ENCODE data around the gene LRP1B. TPM values are rescaled to one million over a fixed set of nuclear protein-coding genes. Genes with fewer than 3 reads are reported as not detected.
"Not testable (repeated sequence)": the region's sequence is repeated elsewhere in the genome, so short reads cannot be mapped to it uniquely, and the experiment has no call there.

The LRP1B gene
- total and polyA plus RNA-seq, 4 donors, result 0.01 to 0.84 (median 0.17) TPM

GRCh38 chr2:141182246-141182645, 948.6 kb downstream of the LRP1B start:
- no peak overlapping the region for H3K27ac ChIP-seq (ENCODE audit: low read depth in 1 of 2, low read length in 2 of 2)
- 92% methylated on average over 1 of the region's 1 CpG for WGBS
- TF ChIP-seq GABPA (IDR thresholded peaks at IDR 0.05 in 1 of 2, conservative IDR thresholded peaks at IDR 0.05 in 1 of 2) (no peak), ZBTB33 (IDR thresholded peaks at IDR 0.05) (no peak), HNF4G (IDR thresholded peaks at IDR 0.05) (no peak), JUND (IDR thresholded peaks at IDR 0.05) (no peak), ATF3 (IDR thresholded peaks at IDR 0.05) (no peak), MAX (IDR thresholded peaks at IDR 0.05) (no peak), REST (IDR thresholded peaks at IDR 0.05) (no peak), FOXA1 (IDR thresholded peaks at IDR 0.05) (no peak), EGR1 (IDR thresholded peaks at IDR 0.05; ENCODE audit: low read depth in 2 of 2) (no peak), RAD21 (IDR thresholded peaks at IDR 0.05) (no peak), CTCF (IDR thresholded peaks at IDR 0.05; ENCODE audit: low read depth, low read length, missing input control) (no peak), NR2F2 (IDR thresholded peaks at IDR 0.05) (no peak), SP1 (IDR thresholded peaks at IDR 0.05) (no peak), RXRA (IDR thresholded peaks at IDR 0.05) (no peak), HNF4A (conservative IDR thresholded peaks at IDR 0.05) (no peak), YY1 (IDR thresholded peaks at IDR 0.05) (no peak), TAF1 (conservative IDR thresholded peaks at IDR 0.05) (no peak), FOXA2 (IDR thresholded peaks at IDR 0.05) (no peak)
- no peaks in the 10 kb centered on the region for H3K9me3 ChIP-seq (ENCODE audit: control insufficient read depth in 4 of 4, low read length in 3 of 4)
- no peak for DNase-seq (ENCODE audit: low spot score)
- no peak overlapping the region for H3K9ac ChIP-seq (ENCODE audit: low read depth in 1 of 2, low read length in 2 of 2)
- no peaks in the 10 kb centered on the region for H3K27me3 ChIP-seq (ENCODE audit: control insufficient read depth in 4 of 4, insufficient read depth in 4 of 4, low read length in 3 of 4)
- H3K36me3 ChIP-seq (ENCODE audit: control insufficient read depth in 4 of 4, insufficient read depth in 3 of 4, low read depth in 1 of 4, low read length in 3 of 4), result no peaks in the 10 kb centered on the region
- H3K4me1 ChIP-seq (ENCODE audit: control insufficient read depth in 4 of 4, insufficient read depth in 4 of 4, low read length in 3 of 4), result no peaks in the 10 kb centered on the region
- H3K4me3 ChIP-seq (ENCODE audit: low read depth in 1 of 3, low read length in 3 of 3), result no peak overlapping the region

- not testable (repeated sequence) for H3K4me3 ChIP-seq (ENCODE audit: low read depth in 1 of 3, low read length in 3 of 3); DNase-seq (ENCODE audit: low spot score)
- 87% methylated on average over 2 of the region's 2 CpGs for WGBS
These were observed 961.7 kb downstream of the LRP1B start for GRCh38 chr2:141169117-141169516.

More at GRCh38 chr2:141169117-141169516, 961.7 kb downstream of the LRP1B start:
- H3K4me1 ChIP-seq (ENCODE audit: control insufficient read depth in 4 of 4, insufficient read depth in 4 of 4, low read length in 3 of 4); H3K27ac ChIP-seq (ENCODE audit: low read depth in 1 of 2, low read length in 2 of 2); H3K9ac ChIP-seq (ENCODE audit: low read depth in 1 of 2, low read length in 2 of 2); H3K27me3 ChIP-seq (ENCODE audit: control insufficient read depth in 4 of 4, insufficient read depth in 4 of 4, low read length in 3 of 4); H3K36me3 ChIP-seq (ENCODE audit: control insufficient read depth in 4 of 4, insufficient read depth in 3 of 4, low read depth in 1 of 4, low read length in 3 of 4); H3K9me3 ChIP-seq (ENCODE audit: control insufficient read depth in 4 of 4, low read length in 3 of 4): not testable (repeated sequence)
